ENCODE results near the gene CDH2.

CDH2 gene

GRCh38 chr18:28178720-28179119, 1.8 kb upstream of the CDH2 start:
- no peak for TF ChIP-seq CTCF (IDR thresholded peaks at IDR 0.05; ENCODE audit: low read length, missing control alignments)
- peak overlapping the region; percentile 87 for H3K4me3 ChIP-seq (replicated peaks; ENCODE audit: low read depth, low read length)
- peak; percentile 43 for DNase-seq (ENCODE audit: low read depth)

GRCh38 chr18:28177828-28178635, 1.1 kb upstream of the CDH2 start:
- no peak for TF ChIP-seq CTCF (IDR thresholded peaks at IDR 0.05; ENCODE audit: low read length, missing control alignments)
- peak; percentile 51 for DNase-seq (ENCODE audit: low read depth)
- H3K4me3 ChIP-seq (replicated peaks; ENCODE audit: low read depth, low read length): peak overlapping the region; percentile 87

- peak overlapping the region; percentile 87 for H3K4me3 ChIP-seq (replicated peaks; ENCODE audit: low read depth, low read length)
- TF ChIP-seq CTCF (IDR thresholded peaks at IDR 0.05; ENCODE audit: low read length, missing control alignments): no peak
- no peak for DNase-seq (ENCODE audit: low read depth)
Measured at GRCh38 chr18:28176698-28176947, 307 bp downstream of the CDH2 start.

GRCh38 chr18:28175930-28176697, 816 bp downstream of the CDH2 start:
- DNase-seq (ENCODE audit: low read depth): no peak

GRCh38 chr18:28175150-28175929, 1.6 kb downstream of the CDH2 start:
- peak; percentile 65 for DNase-seq (ENCODE audit: low read depth)
- TF ChIP-seq CTCF (IDR thresholded peaks at IDR 0.05; ENCODE audit: low read length, missing control alignments): no peak
- peak overlapping the region; percentile 87 for H3K4me3 ChIP-seq (replicated peaks; ENCODE audit: low read depth, low read length)

More at GRCh38 chr18:28175930-28176697, 816 bp downstream of the CDH2 start:
- peak overlapping the region; percentile 87 for H3K4me3 ChIP-seq (replicated peaks; ENCODE audit: low read depth, low read length)
- no peak for TF ChIP-seq CTCF (IDR thresholded peaks at IDR 0.05; ENCODE audit: low read length, missing control alignments)

- DNase-seq (ENCODE audit: low read depth): no peak
- TF ChIP-seq CTCF (IDR thresholded peaks at IDR 0.05; ENCODE audit: low read length, missing control alignments): no peak
- peak overlapping the region; percentile 87 for H3K4me3 ChIP-seq (replicated peaks; ENCODE audit: low read depth, low read length)
Measured at GRCh38 chr18:28174181-28174905, 2.6 kb downstream of the CDH2 start.

All from fibroblast of pulmonary artery (primary cell).